ENCODE data around the gene RAVER1. TPM values are rescaled to one million over a fixed set of nuclear protein-coding genes. Genes with fewer than 3 reads are reported as not detected.

The RAVER1 gene
- total and polyA plus RNA-seq, 2 of the 13 experiments (the other 11 are each of a cell fraction or from before 2014, with no cell fraction given): 3.6 to 7.9 TPM

DNA sequence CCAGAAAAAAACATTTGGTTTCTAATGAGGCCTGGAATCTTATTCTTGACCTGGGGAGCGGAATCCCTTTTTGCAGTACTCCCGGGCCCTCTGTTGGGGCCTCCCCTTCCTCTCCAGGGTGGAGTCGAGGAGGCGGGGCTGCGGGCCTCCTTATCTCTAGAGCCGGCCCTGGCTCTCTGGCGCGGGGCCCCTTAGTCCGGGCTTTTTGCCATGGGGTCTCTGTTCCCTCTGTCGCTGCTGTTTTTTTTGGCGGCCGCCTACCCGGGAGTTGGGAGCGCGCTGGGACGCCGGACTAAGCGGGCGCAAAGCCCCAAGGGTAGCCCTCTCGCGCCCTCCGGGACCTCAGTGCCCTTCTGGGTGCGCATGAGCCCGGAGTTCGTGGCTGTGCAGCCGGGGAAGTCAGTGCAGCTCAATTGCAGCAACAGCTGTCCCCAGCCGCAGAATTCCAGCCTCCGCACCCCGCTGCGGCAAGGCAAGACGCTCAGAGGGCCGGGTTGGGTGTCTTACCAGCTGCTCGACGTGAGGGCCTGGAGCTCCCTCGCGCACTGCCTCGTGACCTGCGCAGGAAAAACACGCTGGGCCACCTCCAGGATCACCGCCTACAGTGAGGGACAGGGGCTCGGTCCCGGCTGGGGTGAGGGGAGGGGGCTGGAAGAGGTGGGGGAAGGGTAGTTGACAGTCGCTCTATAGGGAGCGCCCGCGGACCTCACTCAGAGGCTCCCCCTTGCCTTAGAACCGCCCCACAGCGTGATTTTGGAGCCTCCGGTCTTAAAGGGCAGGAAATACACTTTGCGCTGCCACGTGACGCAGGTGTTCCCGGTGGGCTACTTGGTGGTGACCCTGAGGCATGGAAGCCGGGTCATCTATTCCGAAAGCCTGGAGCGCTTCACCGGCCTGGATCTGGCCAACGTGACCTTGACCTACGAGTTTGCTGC is 46.3 kb downstream of the RAVER1 start, which contains the start of gene ICAM4 (continued):
- TF ChIP-seq, protein P1, sequence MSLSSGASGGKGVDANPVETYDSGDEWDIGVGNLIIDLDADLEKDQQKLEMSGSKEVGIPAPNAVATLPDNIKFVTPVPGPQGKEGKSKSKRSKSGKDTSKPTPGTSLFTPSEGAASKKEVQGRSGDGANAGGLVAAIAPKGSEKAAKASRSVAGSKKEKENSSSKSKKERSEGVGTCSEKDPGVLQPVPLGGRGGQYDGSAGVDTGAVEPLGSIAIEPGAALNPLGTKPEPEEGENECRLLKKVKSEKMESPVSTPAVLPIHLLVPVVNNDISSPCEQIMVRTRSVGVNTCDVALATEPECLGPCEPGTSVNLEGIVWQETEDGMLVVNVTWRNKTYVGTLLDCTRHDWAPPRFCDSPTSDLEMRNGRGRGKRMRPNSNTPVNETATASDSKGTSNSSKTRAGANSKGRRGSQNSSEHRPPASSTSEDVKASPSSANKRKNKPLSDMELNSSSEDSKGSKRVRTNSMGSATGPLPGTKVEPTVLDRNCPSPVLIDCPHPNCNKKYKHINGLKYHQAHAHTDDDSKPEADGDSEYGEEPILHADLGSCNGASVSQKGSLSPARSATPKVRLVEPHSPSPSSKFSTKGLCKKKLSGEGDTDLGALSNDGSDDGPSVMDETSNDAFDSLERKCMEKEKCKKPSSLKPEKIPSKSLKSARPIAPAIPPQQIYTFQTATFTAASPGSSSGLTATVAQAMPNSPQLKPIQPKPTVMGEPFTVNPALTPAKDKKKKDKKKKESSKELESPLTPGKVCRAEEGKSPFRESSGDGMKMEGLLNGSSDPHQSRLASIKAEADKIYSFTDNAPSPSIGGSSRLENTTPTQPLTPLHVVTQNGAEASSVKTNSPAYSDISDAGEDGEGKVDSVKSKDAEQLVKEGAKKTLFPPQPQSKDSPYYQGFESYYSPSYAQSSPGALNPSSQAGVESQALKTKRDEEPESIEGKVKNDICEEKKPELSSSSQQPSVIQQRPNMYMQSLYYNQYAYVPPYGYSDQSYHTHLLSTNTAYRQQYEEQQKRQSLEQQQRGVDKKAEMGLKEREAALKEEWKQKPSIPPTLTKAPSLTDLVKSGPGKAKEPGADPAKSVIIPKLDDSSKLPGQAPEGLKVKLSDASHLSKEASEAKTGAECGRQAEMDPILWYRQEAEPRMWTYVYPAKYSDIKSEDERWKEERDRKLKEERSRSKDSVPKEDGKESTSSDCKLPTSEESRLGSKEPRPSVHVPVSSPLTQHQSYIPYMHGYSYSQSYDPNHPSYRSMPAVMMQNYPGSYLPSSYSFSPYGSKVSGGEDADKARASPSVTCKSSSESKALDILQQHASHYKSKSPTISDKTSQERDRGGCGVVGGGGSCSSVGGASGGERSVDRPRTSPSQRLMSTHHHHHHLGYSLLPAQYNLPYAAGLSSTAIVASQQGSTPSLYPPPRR (CRISPR knock-in tag; IDR thresholded peaks at IDR 0.05; ENCODE audit: borderline replicate concordance): peak; percentile 5
- TF ChIP-seq ZSCAN30 (CRISPR knock-in tag; IDR thresholded peaks at IDR 0.05) (no peak), ZNF816 (CRISPR knock-in tag; IDR thresholded peaks at IDR 0.05; ENCODE audit: borderline replicate concordance) (0 out of 2 replicates have a peak, but pooled peaks have one; percentile 36), MEIS2 (CRISPR knock-in tag; IDR thresholded peaks at IDR 0.05) (peak; percentile 6; the same call in 1 of the 2 replicates), SOX6 (IDR thresholded peaks at IDR 0.05) (no peak), SOX6 (CRISPR knock-in tag; IDR thresholded peaks at IDR 0.05) (peak; percentile 28), KAT7 (CRISPR knock-in tag; IDR thresholded peaks at IDR 0.05; ENCODE audit: borderline replicate concordance) (0 out of 2 replicates have a peak, but pooled peaks have one; percentile 25), ZNF354B (CRISPR knock-in tag; IDR thresholded peaks at IDR 0.05) (no peak), RBM39 (IDR thresholded peaks at IDR 0.05; ENCODE audit: low read depth, low read length, poor library complexity, severe bottlenecking) (peak; percentile 49), SAP130 (CRISPR knock-in tag; IDR thresholded peaks at IDR 0.05; ENCODE audit: low read depth) (peak; percentile 49; the same call in 1 of the 2 replicates), ZNF792 (CRISPR knock-in tag; IDR thresholded peaks at IDR 0.05) (0 out of 2 replicates have a peak, but pooled peaks have one; percentile 14), CBX2 (IDR thresholded peaks at IDR 0.05; ENCODE audit: low read depth, low read length) (no peak), CBX2 (CRISPR knock-in tag; IDR thresholded peaks at IDR 0.05; ENCODE audit: low read depth) (no peak), FOXA1 (IDR thresholded peaks at IDR 0.05) (no peak), FOXA1 (CRISPR knock-in tag; IDR thresholded peaks at IDR 0.05) (0 out of 2 replicates have a peak, but pooled peaks have one; percentile 10)
- TF ChIP-seq, protein P2, sequence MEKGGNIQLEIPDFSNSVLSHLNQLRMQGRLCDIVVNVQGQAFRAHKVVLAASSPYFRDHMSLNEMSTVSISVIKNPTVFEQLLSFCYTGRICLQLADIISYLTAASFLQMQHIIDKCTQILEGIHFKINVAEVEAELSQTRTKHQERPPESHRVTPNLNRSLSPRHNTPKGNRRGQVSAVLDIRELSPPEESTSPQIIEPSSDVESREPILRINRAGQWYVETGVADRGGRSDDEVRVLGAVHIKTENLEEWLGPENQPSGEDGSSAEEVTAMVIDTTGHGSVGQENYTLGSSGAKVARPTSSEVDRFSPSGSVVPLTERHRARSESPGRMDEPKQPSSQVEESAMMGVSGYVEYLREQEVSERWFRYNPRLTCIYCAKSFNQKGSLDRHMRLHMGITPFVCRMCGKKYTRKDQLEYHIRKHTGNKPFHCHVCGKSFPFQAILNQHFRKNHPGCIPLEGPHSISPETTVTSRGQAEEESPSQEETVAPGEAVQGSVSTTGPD (CRISPR knock-in tag; IDR thresholded peaks at IDR 0.05): 0 out of 2 replicates have a peak, but pooled peaks have one; percentile 8
- TF ChIP-seq, protein P3, sequence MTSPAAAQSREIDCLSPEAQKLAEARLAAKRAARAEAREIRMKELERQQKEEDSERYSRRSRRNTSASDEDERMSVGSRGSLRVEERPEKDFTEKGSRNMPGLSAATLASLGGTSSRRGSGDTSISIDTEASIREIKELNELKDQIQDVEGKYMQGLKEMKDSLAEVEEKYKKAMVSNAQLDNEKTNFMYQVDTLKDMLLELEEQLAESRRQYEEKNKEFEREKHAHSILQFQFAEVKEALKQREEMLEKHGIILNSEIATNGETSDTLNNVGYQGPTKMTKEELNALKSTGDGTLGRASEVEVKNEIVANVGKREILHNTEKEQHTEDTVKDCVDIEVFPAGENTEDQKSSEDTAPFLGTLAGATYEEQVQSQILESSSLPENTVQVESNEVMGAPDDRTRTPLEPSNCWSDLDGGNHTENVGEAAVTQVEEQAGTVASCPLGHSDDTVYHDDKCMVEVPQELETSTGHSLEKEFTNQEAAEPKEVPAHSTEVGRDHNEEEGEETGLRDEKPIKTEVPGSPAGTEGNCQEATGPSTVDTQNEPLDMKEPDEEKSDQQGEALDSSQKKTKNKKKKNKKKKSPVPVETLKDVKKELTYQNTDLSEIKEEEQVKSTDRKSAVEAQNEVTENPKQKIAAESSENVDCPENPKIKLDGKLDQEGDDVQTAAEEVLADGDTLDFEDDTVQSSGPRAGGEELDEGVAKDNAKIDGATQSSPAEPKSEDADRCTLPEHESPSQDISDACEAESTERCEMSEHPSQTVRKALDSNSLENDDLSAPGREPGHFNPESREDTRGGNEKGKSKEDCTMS (CRISPR knock-in tag; conservative IDR thresholded peaks at IDR 0.05): no peak

All from HepG2 (cell line).